DOHH2 (cell line): ENCODE measurements around the gene CUBN.

Source experiments
- H3F3A ChIP-seq: fragments of 200-600 bp; sonication (generic), shearing (Covaris generic); 2 replicates; pipeline ENCODE4 v1.6.0; 2016; ENCODE audit warnings: antibody characterized with exemption, mild to moderate bottlenecking; ENCODE audit not compliant: control insufficient read depth, insufficient read depth
- H3K27ac ChIP-seq: fragments of 200-600 bp; sonication (generic); 2 replicates; pipeline ENCODE4 v1.5.1; 2014; ENCODE audit warnings: low read depth, mild to moderate bottlenecking, low read length, moderate library complexity
- H3K27me3 ChIP-seq: fragments of 200-600 bp; sonication (generic); 2 replicates; pipeline ENCODE4 v1.6.1; 2014; ENCODE audit warnings: mild to moderate bottlenecking, low read length, mixed read lengths; ENCODE audit not compliant: control insufficient read depth
- H3K36me3 ChIP-seq: fragments of 200-600 bp; sonication (generic); 2 replicates; pipeline ENCODE4 v1.6.1; 2014; ENCODE audit warnings: mild to moderate bottlenecking, low read length, moderate library complexity, mixed read lengths; ENCODE audit not compliant: control insufficient read depth
- H3K4me1 ChIP-seq: fragments of 200-600 bp; sonication (generic); 2 replicates; pipeline ENCODE4 v1.6.1; 2014; ENCODE audit warnings: mild to moderate bottlenecking, low read length, mixed read lengths; ENCODE audit not compliant: control insufficient read depth
- H3K4me2 ChIP-seq: fragments of 200-600 bp; sonication (generic); 2 replicates; pipeline ENCODE4 v1.6.0; 2014; ENCODE audit warnings: mild to moderate bottlenecking, low read length, moderate library complexity
- H3K4me3 ChIP-seq: fragments of 200-600 bp; sonication (generic); 2 replicates; pipeline ENCODE4 v1.5.1; 2014; ENCODE audit warnings: mild to moderate bottlenecking, low read length, mixed read lengths
- H3K79me2 ChIP-seq: fragments of 200-600 bp; sonication (generic); 2 replicates; pipeline ENCODE4 v1.6.1; 2014; ENCODE audit warnings: mild to moderate bottlenecking, low read length, mixed read lengths; ENCODE audit not compliant: control insufficient read depth
- H3K9me2 ChIP-seq: fragments of 200-600 bp; sonication (generic); replicated peaks from 2 replicates; pipeline ENCODE4 v1.6.1; 2014; ENCODE audit warnings: mild to moderate bottlenecking, low read length, mixed read lengths; ENCODE audit not compliant: control insufficient read depth
- H3K9me3 ChIP-seq: fragments of 200-600 bp; sonication (generic); 2 replicates; pipeline ENCODE4 v1.6.1; 2014; ENCODE audit warnings: antibody characterized with exemption, low read length, mixed read lengths; ENCODE audit not compliant: control insufficient read depth, insufficient read depth
- H4K20me1 ChIP-seq: fragments of 200-600 bp; sonication (generic); 2 replicates; pipeline ENCODE4 v1.6.0; 2014; ENCODE audit warnings: low read depth, mild to moderate bottlenecking, antibody characterized with exemption, low read length, moderate library complexity; ENCODE audit not compliant: control insufficient read depth, insufficient read depth
- EZH2phosphoT487 ChIP-seq: fragments of 200-600 bp; sonication (generic); IDR thresholded peaks from 2 replicates; pipeline ENCODE4 v1.6.1; 2017; ENCODE audit warnings: borderline replicate concordance, mild to moderate bottlenecking, antibody characterized with exemption, low read length, moderate library complexity, mixed read lengths
- TF ChIP-seq, protein P1 (sequence below): fragments of 200-600 bp; sonication (generic); IDR thresholded peaks from one replicate; pipeline ENCODE4 v1.5.1; 2014; ENCODE audit warnings: antibody characterized with exemption, mild to moderate bottlenecking, low read depth, low read length; ENCODE audit not compliant: poor library complexity, severe bottlenecking

The CUBN gene

DNA sequence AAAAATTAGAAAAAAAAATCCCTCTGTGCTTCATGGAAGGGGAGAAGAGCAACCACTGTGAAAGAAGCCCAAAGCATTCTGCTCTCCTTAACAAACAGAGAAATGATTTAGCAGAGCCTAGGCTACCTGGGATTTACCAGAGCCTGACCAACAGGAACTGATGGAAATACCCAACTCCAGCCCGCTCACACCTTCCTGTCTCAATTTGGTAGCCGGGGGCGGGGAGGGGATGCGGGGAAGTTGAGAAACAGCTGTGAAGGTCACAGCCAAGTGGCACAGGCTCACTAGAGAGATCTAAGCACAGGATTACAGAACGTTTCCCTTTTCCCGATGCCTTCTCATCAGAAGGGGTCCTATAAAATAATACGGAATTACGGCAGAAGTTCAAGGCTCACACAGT lies 330.0 kb downstream of the CUBN start:
- no peaks in the 10 kb centered on the region for H3K9me3 ChIP-seq
- H3K4me3 ChIP-seq: no peak overlapping the region
- H3K27ac ChIP-seq: no peak overlapping the region
- H3K9me2 ChIP-seq: no peaks in the 10 kb centered on the region
- no peaks in the 10 kb centered on the region for H3F3A ChIP-seq
- no peaks in the 10 kb centered on the region for H3K27me3 ChIP-seq
- H3K4me2 ChIP-seq: no peak overlapping the region
- no peak for TF ChIP-seq EZH2phosphoT487
- TF ChIP-seq, protein P1, sequence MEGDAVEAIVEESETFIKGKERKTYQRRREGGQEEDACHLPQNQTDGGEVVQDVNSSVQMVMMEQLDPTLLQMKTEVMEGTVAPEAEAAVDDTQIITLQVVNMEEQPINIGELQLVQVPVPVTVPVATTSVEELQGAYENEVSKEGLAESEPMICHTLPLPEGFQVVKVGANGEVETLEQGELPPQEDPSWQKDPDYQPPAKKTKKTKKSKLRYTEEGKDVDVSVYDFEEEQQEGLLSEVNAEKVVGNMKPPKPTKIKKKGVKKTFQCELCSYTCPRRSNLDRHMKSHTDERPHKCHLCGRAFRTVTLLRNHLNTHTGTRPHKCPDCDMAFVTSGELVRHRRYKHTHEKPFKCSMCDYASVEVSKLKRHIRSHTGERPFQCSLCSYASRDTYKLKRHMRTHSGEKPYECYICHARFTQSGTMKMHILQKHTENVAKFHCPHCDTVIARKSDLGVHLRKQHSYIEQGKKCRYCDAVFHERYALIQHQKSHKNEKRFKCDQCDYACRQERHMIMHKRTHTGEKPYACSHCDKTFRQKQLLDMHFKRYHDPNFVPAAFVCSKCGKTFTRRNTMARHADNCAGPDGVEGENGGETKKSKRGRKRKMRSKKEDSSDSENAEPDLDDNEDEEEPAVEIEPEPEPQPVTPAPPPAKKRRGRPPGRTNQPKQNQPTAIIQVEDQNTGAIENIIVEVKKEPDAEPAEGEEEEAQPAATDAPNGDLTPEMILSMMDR: no peak
- peaks cover 53% of the 10 kb centered on the region for H3K79me2 ChIP-seq
- no peaks in the 10 kb centered on the region for H4K20me1 ChIP-seq
- no peaks in the 10 kb centered on the region for H3K4me1 ChIP-seq
- peaks cover 7% of the 10 kb centered on the region; the same call in 1 of the 2 replicates for H3K36me3 ChIP-seq

- Histone ChIP-seq H3K79me2 (peaks cover 57% of the 10 kb centered on the region), H4K20me1 (no peaks in the 10 kb centered on the region), H3K4me1 (no peaks in the 10 kb centered on the region), H3K4me3 (no peak overlapping the region), H3K4me2 (no peak overlapping the region), H3K27ac (no peak overlapping the region), H3K9me2 (no peaks in the 10 kb centered on the region), H3K27me3 (no peaks in the 10 kb centered on the region), H3K36me3 (peaks cover 7% of the 10 kb centered on the region; the same call in 1 of the 2 replicates), H3K9me3 (no peaks in the 10 kb centered on the region), H3F3A (no peaks in the 10 kb centered on the region)
- TF ChIP-seq EZH2phosphoT487: no peak
- TF ChIP-seq, protein P1: no peak
These were observed 331.0 kb downstream of the CUBN start for GRCh38 chr10:16798571-16798970.

DNA sequence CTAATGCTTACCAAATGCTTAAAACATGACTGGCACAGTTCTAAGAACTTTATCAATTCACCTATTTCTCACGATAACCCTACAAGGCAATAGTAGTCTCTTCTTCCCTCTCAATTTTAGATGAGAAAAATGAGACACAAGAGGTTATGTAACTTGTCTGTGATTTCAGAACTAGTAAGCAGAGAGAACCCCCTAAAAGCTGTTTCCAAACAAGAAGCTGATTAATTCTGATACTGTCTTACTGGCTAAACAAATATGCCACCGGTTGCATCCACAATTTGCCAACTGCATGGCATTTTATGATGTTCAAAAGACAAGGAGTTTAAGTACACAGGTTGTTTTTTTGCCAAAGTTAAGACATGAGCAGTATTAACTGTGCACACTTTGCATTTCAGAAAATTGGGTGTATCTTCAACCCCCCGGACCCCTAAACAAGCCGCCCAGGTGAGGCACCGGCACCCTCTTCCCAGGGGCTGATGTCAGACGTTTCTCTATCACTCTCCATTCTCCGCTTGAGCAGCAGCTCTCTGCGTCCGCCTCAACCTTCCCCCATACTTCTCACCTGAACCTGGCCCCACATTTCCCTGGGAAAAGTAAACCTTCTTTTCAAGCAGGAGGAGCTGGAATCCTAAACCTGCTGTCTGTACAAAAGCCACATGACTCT lies 334.1 kb downstream of the CUBN start:
- no peaks in the 10 kb centered on the region for H3K27me3 ChIP-seq
- H3K4me1 ChIP-seq: no peaks in the 10 kb centered on the region
- H3K79me2 ChIP-seq: peaks cover 47% of the 10 kb centered on the region
- H4K20me1 ChIP-seq: no peaks in the 10 kb centered on the region
- H3K4me3 ChIP-seq: no peak overlapping the region
- H3F3A ChIP-seq: no peaks in the 10 kb centered on the region
- no peak overlapping the region for H3K4me2 ChIP-seq
- TF ChIP-seq, protein P1: no peak
- no peak for TF ChIP-seq EZH2phosphoT487
- no peaks in the 10 kb centered on the region for H3K9me3 ChIP-seq
- no peak overlapping the region for H3K27ac ChIP-seq
- peaks cover 7% of the 10 kb centered on the region; the same call in 1 of the 2 replicates for H3K36me3 ChIP-seq
- H3K9me2 ChIP-seq: no peaks in the 10 kb centered on the region
